ENCODE data around the gene MTHFD1L.

GRCh38 chr6:151018046-151018445 lies 152.5 kb downstream of the MTHFD1L start:
- TF ChIP-seq POLR2AphosphoS5 (IDR thresholded peaks at IDR 0.05) (no peak), POLR2A (IDR thresholded peaks at IDR 0.05) (no peak)
- TF ChIP-seq, protein P1, sequence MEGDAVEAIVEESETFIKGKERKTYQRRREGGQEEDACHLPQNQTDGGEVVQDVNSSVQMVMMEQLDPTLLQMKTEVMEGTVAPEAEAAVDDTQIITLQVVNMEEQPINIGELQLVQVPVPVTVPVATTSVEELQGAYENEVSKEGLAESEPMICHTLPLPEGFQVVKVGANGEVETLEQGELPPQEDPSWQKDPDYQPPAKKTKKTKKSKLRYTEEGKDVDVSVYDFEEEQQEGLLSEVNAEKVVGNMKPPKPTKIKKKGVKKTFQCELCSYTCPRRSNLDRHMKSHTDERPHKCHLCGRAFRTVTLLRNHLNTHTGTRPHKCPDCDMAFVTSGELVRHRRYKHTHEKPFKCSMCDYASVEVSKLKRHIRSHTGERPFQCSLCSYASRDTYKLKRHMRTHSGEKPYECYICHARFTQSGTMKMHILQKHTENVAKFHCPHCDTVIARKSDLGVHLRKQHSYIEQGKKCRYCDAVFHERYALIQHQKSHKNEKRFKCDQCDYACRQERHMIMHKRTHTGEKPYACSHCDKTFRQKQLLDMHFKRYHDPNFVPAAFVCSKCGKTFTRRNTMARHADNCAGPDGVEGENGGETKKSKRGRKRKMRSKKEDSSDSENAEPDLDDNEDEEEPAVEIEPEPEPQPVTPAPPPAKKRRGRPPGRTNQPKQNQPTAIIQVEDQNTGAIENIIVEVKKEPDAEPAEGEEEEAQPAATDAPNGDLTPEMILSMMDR (IDR thresholded peaks at IDR 0.05 in 8 of 11, conservative IDR thresholded peaks at IDR 0.05 in 3 of 11) = no peak
